Adipose tissue (tissue), 3 donors: Measurements from ENCODE around the gene ATP6V1C2. TPM values are rescaled to one million over a fixed set of nuclear protein-coding genes. Genes with fewer than 3 reads are reported as not detected.
"Not testable (repeated sequence)": the region's sequence is repeated elsewhere in the genome, so short reads cannot be mapped to it uniquely, and the experiment has no call there.

Experiments used
- H3K27ac ChIP-seq: one replicate; pipeline ENCODE4 v1.5.1; 2013; ENCODE audit warnings: low read depth, low read length
- WGBS, 3 donors: extraction: QIAGEN DNeasy Blood & Tissue Kit; methylation state at CpG; one replicate each; pipeline ENCODE4 v1.1.7; 2013; 5-methylcytosine and 5-hydroxymethylcytosine counted together
- polyA plus RNA-seq, 3 donors: library from polyadenylated mRNA; stranded (reverse); fragments of 200-250 nt; gene quantifications; one replicate each; pipeline ENCODE4 v1.2.3, GENCODE V29; 2013
- donor health status: healthy with polysubstance abuse.
- donor health status: Bipolar disorder and iron deficiency.
- donor health status: healthy.

The ATP6V1C2 gene
- polyA plus RNA-seq, 3 donors = 0.79 to 1.7 (median 0.82) TPM

- no peak overlapping the region for H3K27ac ChIP-seq
- WGBS, 3 donors = 81 to 92% (median 90%) methylated on average over 26 of the region's 26 CpGs
These were observed 55.8 kb downstream of the ATP6V1C2 start for GRCh38 chr2:10777111-10777841.

DNA sequence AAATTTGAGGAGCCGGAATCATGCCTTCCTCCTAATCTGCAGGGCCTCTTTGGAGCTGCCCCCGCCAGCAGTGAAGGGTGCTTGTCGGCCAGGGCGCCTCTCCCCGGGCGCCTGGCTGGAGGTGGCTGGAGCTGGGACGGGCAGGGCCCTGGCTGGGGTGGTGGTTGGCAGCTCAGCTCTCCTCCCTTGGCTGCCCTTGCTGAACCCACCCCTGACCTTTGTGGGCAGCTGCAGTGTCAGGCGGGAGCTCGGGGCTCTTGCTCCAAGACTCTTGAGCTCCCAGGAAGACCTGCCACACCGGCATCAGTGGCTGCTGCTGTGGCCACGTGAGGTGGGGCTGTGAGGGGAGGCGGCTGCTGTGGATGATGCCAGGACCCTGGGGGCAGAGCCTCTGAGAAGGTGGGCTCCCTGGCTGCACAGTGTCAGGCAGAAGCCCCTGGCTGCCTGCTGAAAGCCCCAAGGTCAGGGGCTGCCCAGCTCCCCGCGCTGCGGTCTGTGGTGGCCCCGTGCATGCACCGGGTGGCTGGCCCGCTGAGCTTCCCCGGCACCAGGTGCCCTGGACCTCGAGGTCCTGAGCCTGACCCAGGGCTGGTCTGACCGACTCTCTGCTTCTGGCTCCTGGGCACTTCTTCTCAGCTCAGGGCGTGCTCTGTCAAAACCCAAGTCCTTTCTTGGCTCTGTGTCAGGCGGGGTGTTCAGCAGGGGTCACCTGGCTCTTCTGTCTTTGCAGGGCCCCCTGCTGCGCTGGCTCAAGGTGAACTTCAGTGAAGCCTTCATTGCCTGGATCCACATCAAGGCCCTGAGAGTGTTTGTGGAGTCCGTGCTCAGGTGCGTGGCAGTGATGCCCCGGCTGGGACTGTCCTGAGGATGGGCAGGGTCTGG is 56.7 kb downstream of the ATP6V1C2 start:
- WGBS, 3 donors = 86 to 93% (median 89%) methylated on average over 27 of the region's 27 CpGs
- H3K27ac ChIP-seq = no peak overlapping the region

- 87 to 93% (median 92%) methylated on average over 12 of the region's 12 CpGs for WGBS, 3 donors
- H3K27ac ChIP-seq = no peak overlapping the region
These were observed 57.3 kb downstream of the ATP6V1C2 start for GRCh38 chr2:10778724-10779115.

DNA sequence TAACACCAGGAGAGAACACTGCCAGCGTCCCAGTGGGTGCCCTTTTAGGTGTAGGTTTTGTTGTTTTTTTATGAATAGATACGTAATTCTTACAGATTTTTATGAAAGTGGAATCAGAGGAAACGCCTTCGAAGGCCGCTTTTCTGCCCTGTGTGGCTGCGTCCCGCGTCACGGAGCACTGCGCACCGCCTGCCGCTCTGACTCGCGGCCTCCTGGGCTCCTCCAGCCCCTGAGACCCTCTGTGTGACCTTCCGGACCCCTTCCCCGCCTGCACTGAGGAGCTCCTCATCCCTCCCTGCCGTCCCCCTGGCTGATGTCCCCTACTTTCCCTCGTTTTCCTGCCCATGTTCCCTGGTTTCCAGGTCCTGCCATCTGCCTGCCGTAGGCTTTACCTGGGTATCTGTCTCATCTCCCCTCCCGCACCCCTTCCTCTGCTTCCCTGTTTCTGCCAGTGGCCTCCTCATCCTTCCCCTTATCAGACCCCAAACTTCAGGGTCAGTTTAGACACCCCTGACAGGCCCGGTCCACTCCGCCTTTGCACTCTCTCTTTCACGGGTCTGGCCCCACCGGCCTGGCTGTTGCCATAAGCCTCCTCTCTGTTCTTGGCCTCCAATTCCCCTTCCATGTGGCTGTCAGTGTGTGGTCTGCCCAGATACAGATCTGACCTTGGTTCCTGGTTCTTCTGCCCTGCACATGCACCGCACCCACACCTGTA is 58.5 kb downstream of the ATP6V1C2 start:
- no peak overlapping the region for H3K27ac ChIP-seq
- WGBS, 3 donors = 95 to 97% (median 97%) methylated on average over 25 of the region's 25 CpGs

GRCh38 chr2:10780491-10780820 is 59.0 kb downstream of the ATP6V1C2 start:
- 96 to 98% (median 98%) methylated on average over 11 of the region's 11 CpGs for WGBS, 3 donors
- H3K27ac ChIP-seq = no peak overlapping the region

GRCh38 chr2:10780821-10781220 is 59.4 kb downstream of the ATP6V1C2 start:
- WGBS, 3 donors = 96 to 97% (median 96%) methylated on average over 11 of the region's 11 CpGs
- not testable (repeated sequence) for H3K27ac ChIP-seq

DNA sequence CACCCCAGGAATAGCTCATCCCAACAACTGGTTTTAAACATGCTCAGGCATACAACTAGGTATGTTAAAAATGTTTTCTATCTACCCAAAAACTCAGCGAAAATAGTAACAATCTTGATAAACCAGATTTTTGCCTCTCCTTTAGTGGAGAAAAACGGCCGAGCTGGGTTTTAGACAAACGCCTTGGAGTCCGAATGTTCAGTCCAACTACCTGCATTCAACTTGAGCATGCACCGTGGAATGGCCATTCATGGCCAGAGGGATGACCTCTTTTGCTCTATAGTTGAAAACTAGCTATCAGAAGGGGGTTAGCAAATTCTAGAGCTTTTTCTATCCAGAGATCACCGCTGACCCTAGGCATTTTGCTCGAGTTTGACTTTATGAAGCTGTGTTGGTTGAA is 60.3 kb downstream of the ATP6V1C2 start:
- WGBS, 3 donors = 96 to 97% (median 97%) methylated on average over 8 of the region's 8 CpGs
- H3K27ac ChIP-seq = no peak overlapping the region

GRCh38 chr2:10783421-10783820 is 62.0 kb downstream of the ATP6V1C2 start:
- 66 to 91% (median 89%) methylated on average over 4 of the region's 4 CpGs for WGBS, 3 donors
- H3K27ac ChIP-seq = no peak overlapping the region

GRCh38 chr2:10784719-10785118 is 63.3 kb downstream of the ATP6V1C2 start:
- no peak overlapping the region for H3K27ac ChIP-seq
- 75 to 89% (median 87%) methylated on average over 9 of the region's 9 CpGs for WGBS, 3 donors

- H3K27ac ChIP-seq = no peak overlapping the region
- 89 to 97% (median 93%) methylated on average over 5 of the region's 5 CpGs for WGBS, 3 donors
These were observed 63.8 kb downstream of the ATP6V1C2 start for GRCh38 chr2:10785260-10785659.

DNA sequence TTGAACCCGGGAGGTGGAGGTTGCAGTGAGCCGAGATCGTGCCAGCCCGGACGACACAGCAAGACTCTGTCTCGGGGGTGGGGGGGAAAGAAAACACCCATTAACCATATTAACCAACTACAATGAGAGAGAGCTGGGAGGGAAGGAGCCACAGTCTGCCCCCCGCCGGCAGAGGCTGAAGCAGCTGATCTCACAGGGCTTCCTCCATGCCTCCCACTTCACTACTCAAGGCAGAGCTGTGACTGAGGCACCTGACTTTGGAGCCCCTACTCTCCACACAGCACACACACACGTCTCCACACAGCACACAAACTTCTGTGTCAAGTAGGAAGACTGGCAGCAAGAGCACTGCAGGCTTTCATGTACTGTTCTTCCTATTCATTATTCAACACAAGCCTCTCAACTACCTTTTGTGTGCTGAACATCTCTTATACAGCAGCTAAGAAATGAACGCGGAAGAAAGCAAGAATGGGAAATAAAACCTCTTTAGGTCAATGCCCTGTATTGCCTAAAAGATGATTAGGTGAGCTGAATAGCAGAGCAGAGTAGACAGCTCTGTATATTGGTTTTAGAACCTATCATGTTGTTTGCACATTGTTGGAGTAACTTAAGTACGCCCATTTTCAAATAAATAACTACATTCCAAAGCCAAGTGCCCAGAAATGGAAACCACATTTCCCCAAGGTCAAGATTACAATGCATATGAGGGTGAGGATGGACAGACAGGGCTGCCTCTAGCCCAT is 65.0 kb downstream of the ATP6V1C2 start:
- H3K27ac ChIP-seq = no peak overlapping the region

GRCh38 chr2:10787176-10787968 is 65.9 kb downstream of the ATP6V1C2 start:
- WGBS, 3 donors = 85 to 90% (median 89%) methylated on average over 20 of the region's 20 CpGs

More for the DNA sequence above, 65.0 kb downstream of the ATP6V1C2 start:
- 87 to 97% (median 94%) methylated on average over 8 to 12 of the region's 12 CpGs for WGBS, 3 donors

DNA sequence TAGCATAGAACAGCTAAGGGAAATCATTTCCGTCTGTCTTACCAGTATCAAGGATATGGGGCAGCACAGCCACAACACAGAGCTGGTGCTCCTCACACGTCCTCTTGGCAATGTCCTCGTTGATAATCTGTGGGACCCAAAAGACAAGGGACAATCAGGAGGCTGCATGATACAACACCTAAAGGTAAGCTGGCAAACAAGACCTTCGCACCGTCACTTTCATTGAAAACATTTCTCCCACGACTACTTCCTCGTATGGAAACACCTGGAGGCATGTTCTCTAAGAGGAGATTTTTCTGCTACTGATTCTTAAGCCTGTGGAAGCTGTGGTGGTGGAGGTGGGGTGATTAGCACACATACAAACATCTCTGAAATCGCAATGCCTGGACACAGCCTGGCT is 67.4 kb downstream of the ATP6V1C2 start:
- 61 to 88% (median 85%) methylated on average over 8 of the region's 8 CpGs for WGBS, 3 donors
- no peak overlapping the region for H3K27ac ChIP-seq

More at GRCh38 chr2:10787176-10787968, 65.9 kb downstream of the ATP6V1C2 start:
- no peak overlapping the region for H3K27ac ChIP-seq

GRCh38 chr2:10790228-10790973 is 69.0 kb downstream of the ATP6V1C2 start:
- no peak overlapping the region for H3K27ac ChIP-seq
- 88 to 93% (median 92%) methylated on average over 6 of the region's 6 CpGs for WGBS, 3 donors

DNA sequence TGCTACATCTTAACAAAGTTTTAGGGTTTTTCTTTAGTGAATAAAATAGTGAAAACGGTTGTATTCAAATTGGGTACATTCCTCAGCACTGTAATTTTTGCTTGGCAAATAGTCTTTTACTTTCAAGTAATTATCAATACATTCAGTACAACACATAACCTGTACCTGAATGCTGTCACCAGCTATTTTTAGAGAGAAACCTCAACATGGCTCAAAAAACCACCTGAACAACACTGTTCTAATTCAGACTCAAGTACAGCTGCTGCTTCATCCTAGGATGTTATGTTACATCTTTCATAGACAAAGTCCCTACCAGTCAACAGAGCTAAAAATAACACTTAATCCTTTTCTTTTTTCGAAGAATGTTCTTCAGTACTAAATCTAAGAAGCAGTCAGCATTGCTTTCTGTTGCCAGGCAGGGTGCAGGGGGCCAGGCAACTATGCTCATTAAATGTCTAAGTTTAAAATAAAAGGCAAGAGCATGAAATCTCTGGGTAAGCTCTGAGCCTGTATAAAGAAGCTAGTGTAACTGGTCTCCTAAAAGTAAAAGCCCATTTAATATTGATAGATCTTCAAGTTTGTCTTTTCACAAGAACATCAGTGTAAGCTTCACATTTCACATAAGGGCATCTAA is 70.7 kb downstream of the ATP6V1C2 start:
- H3K27ac ChIP-seq = no peak overlapping the region
- 71 to 87% (median 86%) methylated on average over 2 of the region's 2 CpGs for WGBS, 3 donors

DNA sequence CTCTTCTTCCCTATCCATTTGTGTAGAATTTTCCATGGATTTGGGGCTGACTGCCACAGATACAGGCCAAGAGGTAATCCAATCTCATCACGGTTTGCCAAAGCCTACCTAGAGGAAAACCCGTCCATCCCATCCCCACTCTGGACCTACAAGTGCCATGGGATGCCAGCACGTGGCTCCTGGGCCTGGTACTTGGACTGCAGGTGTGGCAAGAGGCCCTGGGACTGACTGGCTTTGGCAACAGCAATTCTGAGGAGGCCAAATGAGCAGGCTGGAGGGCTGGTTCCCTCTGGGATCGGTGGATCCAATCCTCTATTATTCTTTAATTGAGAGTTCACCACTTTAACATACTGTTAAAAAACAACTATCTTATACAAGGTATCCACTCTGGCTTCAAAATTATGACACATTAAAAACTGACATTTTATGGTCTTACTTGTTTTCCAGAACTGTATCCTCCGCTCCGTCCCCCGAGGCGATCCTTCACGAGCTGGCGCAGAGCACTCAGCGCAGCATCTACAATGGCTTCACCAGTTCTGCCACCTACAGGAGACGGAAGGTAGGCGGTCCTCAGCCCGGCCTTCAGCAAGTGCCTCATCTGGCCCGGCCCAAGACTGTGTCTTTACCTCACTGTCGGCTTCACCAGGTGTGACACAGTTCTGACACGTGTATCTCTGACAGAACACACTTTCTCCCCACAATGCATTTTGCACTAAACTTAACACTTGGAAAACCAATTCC is 71.4 kb downstream of the ATP6V1C2 start:
- 92 to 94% (median 93%) methylated on average over 17 of the region's 17 CpGs for WGBS, 3 donors

More for the DNA sequence above, 71.4 kb downstream of the ATP6V1C2 start:
- H3K27ac ChIP-seq = no peak overlapping the region
